ENCODE measurements around the gene LIMS2. TPM values are rescaled to one million over a fixed set of nuclear protein-coding genes. Genes with fewer than 3 reads are reported as not detected.

Gene LIMS2
- total RNA-seq, 2 donors from 2014 or later = 80.2 to 91.7 TPM

DNA sequence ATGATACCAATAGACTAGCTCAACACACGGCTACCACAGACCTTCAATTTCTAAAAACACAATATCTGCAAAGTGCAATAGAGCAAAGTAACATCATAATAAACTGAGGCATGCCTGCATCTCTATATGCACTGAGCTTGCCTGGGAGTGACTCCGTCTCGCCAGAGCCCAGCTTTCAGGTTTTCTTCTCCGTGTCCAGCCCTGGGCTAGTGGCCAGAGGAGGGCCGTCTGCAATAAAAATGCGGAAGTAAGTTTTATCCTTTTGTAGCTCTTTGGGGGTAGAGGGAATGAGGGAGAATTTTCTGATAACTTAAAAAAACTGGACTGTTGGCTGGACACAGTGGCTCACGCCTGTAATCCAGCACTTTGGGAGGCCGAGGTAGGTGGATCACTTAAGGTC lies 70.3 kb downstream of the LIMS2 start:
- Histone ChIP-seq H3K27me3 (no peaks in the 10 kb centered on the region), H3K4me3 (no peak overlapping the region), H3K4me1 (no peaks in the 10 kb centered on the region), H3K9me3 (peaks cover 0 to 7% of the 10 kb centered on the region in 2 donors), H3K27ac (no peak overlapping the region), H3K36me3 (no peaks in the 10 kb centered on the region)
- TF ChIP-seq, protein P1, sequence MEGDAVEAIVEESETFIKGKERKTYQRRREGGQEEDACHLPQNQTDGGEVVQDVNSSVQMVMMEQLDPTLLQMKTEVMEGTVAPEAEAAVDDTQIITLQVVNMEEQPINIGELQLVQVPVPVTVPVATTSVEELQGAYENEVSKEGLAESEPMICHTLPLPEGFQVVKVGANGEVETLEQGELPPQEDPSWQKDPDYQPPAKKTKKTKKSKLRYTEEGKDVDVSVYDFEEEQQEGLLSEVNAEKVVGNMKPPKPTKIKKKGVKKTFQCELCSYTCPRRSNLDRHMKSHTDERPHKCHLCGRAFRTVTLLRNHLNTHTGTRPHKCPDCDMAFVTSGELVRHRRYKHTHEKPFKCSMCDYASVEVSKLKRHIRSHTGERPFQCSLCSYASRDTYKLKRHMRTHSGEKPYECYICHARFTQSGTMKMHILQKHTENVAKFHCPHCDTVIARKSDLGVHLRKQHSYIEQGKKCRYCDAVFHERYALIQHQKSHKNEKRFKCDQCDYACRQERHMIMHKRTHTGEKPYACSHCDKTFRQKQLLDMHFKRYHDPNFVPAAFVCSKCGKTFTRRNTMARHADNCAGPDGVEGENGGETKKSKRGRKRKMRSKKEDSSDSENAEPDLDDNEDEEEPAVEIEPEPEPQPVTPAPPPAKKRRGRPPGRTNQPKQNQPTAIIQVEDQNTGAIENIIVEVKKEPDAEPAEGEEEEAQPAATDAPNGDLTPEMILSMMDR (IDR thresholded peaks at IDR 0.05) = no peak
- DNase-seq (ENCODE audit: low spot score) = no peak

DNA sequence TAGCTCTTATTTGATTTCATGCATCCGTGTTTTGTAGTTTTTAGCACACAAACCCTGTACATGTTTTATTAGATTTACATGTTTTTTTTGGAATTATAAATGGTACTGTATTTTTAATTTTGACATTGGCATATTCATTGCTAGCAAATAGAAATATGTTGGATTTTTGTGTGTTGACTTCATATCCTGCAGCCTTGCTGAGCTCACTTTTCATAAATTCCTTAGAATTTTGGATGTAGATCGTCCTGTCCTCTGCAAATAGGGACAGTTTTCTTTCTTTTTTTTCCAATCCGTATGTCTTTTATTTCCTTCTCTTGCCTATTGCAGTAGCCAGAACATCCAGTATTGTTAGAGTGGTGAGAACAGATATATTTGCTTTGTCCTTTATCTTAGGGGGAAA lies 76.1 kb downstream of the LIMS2 start:
- Histone ChIP-seq H3K4me3 (no peak overlapping the region), H3K9me3 (peaks cover 0 to 7% of the 10 kb centered on the region in 2 donors), H3K36me3 (no peaks in the 10 kb centered on the region), H3K27ac (no peak overlapping the region), H3K27me3 (no peaks in the 10 kb centered on the region), H3K4me1 (no peaks in the 10 kb centered on the region)
- TF ChIP-seq, protein P1 (IDR thresholded peaks at IDR 0.05) = no peak
- DNase-seq (ENCODE audit: low spot score) = no peak

DNA sequence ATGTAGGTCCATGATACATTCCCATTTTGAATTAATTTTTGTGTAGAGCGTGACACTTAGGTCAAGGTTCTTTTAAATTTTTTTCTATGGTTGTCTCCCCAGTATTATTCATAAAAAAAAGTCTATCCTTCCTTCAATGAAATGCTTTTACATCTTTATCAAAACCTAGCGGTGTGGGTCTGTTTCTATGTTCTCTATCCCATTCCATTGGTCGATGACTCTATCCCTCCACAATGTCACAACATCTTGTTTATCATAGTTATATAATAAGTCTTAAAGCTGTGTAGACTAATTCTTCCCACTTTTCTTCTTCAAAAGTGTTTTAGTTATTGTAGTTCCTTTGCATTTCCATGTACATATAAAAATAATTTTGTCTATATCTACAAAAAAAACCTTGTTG lies 76.6 kb downstream of the LIMS2 start:
- TF ChIP-seq, protein P1 (IDR thresholded peaks at IDR 0.05) = no peak
- no peak overlapping the region for H3K27ac ChIP-seq
- no peak overlapping the region for H3K4me3 ChIP-seq
- H3K27me3 ChIP-seq = no peaks in the 10 kb centered on the region
- no peaks in the 10 kb centered on the region for H3K4me1 ChIP-seq
- peaks cover 0 to 7% of the 10 kb centered on the region in 2 donors for H3K9me3 ChIP-seq
- DNase-seq (ENCODE audit: low spot score) = no peak
- no peaks in the 10 kb centered on the region for H3K36me3 ChIP-seq

DNA sequence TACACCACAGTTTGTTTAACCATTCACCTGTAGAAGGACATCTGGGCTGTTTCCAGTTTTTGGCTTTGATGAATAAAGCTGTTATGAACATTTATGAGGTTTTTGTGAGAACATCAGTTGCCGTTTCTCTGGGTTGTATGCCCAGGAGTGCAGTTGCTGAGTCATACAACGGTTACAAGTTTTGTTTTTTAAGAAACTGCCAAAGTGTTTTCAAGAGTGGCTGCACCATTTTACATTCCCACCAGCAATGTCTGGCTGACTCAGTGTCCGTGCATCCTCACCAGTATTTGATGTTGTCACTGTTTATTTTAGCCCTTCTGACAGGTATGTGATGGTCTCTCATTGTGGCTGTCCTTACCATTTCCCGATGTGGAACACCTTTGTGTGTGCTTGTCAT lies 77.3 kb downstream of the LIMS2 start:
- no peaks in the 10 kb centered on the region for H3K4me1 ChIP-seq
- peaks cover 0 to 2% of the 10 kb centered on the region in 2 donors for H3K9me3 ChIP-seq
- TF ChIP-seq, protein P1 (IDR thresholded peaks at IDR 0.05) = no peak
- no peak overlapping the region for H3K4me3 ChIP-seq
- H3K27me3 ChIP-seq = no peaks in the 10 kb centered on the region
- no peak overlapping the region for H3K27ac ChIP-seq
- DNase-seq (ENCODE audit: low spot score) = no peak
- no peaks in the 10 kb centered on the region for H3K36me3 ChIP-seq

DNA sequence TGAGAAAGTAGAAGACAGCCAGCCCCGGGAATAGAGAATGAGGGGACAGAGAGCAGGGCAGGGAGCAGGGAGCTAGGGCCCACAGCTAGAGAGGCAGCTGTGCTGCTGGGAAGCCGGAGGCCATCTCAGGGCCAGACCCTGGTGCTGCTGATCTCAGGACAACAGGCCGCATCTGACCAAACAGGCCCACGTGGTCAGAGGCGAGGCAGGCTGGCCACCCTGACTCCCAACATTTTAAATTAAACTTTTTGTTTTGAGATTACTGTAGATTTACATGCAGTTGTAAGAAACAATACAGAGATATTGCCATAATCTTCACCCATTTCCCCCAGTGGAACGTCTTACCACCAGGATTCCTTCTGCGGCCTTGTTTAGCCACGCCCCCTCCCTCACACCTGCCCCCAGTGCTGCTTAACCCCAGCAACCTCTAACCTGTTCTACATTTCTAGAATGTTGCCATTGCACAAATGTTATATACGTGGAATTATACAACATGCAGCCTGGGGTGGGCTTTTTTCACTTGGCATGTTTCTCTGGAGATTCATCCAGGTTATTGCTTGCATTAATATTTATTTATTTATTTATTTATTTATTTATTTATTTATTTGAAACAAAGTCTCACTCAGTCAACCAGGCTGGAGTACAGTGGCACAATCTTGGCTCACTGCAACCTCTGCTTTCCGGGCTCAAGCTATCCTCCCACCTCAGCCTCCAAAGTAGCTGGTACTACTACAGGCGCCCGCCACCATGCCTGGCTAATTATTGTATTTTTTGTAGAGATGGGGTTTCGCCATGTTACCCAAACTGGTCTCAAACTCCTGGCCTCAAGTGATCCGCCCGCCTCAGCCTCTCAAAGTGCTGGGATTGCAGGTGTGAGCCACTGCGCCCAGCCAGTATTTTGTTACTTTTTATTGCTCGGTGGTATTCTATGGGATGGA lies 78.0 kb downstream of the LIMS2 start:
- Histone ChIP-seq H3K27me3 (no peaks in the 10 kb centered on the region), H3K9me3 (no peaks in the 10 kb centered on the region), H3K4me3 (no peak overlapping the region), H3K27ac (no peak overlapping the region), H3K4me1 (no peaks in the 10 kb centered on the region), H3K36me3 (no peaks in the 10 kb centered on the region)
- DNase-seq (ENCODE audit: low spot score) = no peak
- TF ChIP-seq, protein P1 (IDR thresholded peaks at IDR 0.05) = no peak
